HG03025 (cell line): ENCODE measurements around the gene SOX11.
"Not testable (repeated sequence)": the region's sequence is repeated elsewhere in the genome, so short reads cannot be mapped to it uniquely, and the experiment has no call there.

Experiments used
- ATAC-seq: cut with Tn5 transposase; IDR thresholded peaks from one replicate; pipeline ENCODE4 v1.9.1; 2021; ENCODE audit warnings: mild to moderate bottlenecking, moderate library complexity; ENCODE audit not compliant: unreplicated experiment, low FRiP score

Gene SOX11

GRCh38 chr2:5691985-5692529 is at the start of gene SOX11:
TSS of gene SOX11 (plus strand) at chr2:5692384. CDS start at chr2:5692722, 338 bp downstream.
- ATAC-seq = no peak

GRCh38 chr2:5652734-5653133 is 39.5 kb upstream of the SOX11 start:
- ATAC-seq = not testable (repeated sequence)

- not testable (repeated sequence) for ATAC-seq
Observed at GRCh38 chr2:5653756-5654155, 38.4 kb upstream of the SOX11 start.

- ATAC-seq = no peak
Observed at GRCh38 chr2:5657231-5657630, 35.0 kb upstream of the SOX11 start.

- ATAC-seq = no peak
Observed at GRCh38 chr2:5660591-5660990, 31.6 kb upstream of the SOX11 start.

GRCh38 chr2:5661362-5661761 is 30.8 kb upstream of the SOX11 start:
- ATAC-seq = no peak

GRCh38 chr2:5664278-5664681 is 27.9 kb upstream of the SOX11 start:
- no peak for ATAC-seq

GRCh38 chr2:5665066-5665465 is 27.1 kb upstream of the SOX11 start:
- ATAC-seq = no peak

- no peak for ATAC-seq
Observed at GRCh38 chr2:5666798-5667197, 25.4 kb upstream of the SOX11 start.

GRCh38 chr2:5667655-5668054 is 24.5 kb upstream of the SOX11 start:
- not testable (repeated sequence) for ATAC-seq

- no peak for ATAC-seq
Observed at GRCh38 chr2:5668682-5669250, 23.4 kb upstream of the SOX11 start.

GRCh38 chr2:5672749-5673144 is 19.4 kb upstream of the SOX11 start:
- ATAC-seq = no peak

GRCh38 chr2:5673145-5674025 is 18.8 kb upstream of the SOX11 start:
- ATAC-seq = no peak

- ATAC-seq = no peak
Observed at GRCh38 chr2:5674026-5674340, 18.2 kb upstream of the SOX11 start.

- ATAC-seq = no peak
Observed at GRCh38 chr2:5677133-5677532, 15.1 kb upstream of the SOX11 start.

- no peak for ATAC-seq
Observed at GRCh38 chr2:5683471-5683870, 8.7 kb upstream of the SOX11 start.

GRCh38 chr2:5685225-5685624 is 7.0 kb upstream of the SOX11 start:
- ATAC-seq = no peak

GRCh38 chr2:5686068-5686467 is 6.1 kb upstream of the SOX11 start:
- ATAC-seq = no peak

GRCh38 chr2:5686536-5686935 is 5.6 kb upstream of the SOX11 start:
- no peak for ATAC-seq

- ATAC-seq = no peak
Observed at GRCh38 chr2:5689750-5690149, 2.4 kb upstream of the SOX11 start.

GRCh38 chr2:5690286-5690685 is 1.9 kb upstream of the SOX11 start:
- ATAC-seq = no peak

- ATAC-seq = no peak
Observed at GRCh38 chr2:5690718-5691220, 1.4 kb upstream of the SOX11 start.
